ENCODE results near the gene UPF2.

The UPF2 gene

GRCh38 chr10:11961771-11962170 lies 80.8 kb downstream of the UPF2 start:
- ATAC-seq, result no peak

DNA sequence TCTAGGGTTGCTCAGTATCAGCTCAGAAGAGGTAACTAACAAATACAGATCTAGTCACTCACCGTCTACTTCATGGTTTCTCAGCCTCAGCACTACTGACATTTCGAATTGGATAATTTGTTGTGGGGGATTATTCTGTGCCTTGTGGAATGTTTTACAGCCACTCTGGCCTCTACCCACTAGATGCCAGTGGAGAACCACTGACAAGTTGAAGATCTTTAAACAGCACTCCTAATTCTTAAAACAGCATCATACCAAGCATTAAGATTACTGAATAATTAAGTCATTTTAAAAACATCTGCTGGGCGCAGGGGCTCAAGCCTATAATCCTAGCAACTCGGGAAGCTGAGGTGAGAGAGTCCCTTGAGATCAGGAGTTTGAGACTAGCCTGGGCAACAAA lies 82.6 kb downstream of the UPF2 start:
- no peak for ATAC-seq
- TF ChIP-seq CSDC2 (CRISPR knock-in tag; IDR thresholded peaks at IDR 0.05) (no peak), ISL1 (CRISPR knock-in tag; IDR thresholded peaks at IDR 0.05) (no peak)
- TF ChIP-seq, protein P1, sequence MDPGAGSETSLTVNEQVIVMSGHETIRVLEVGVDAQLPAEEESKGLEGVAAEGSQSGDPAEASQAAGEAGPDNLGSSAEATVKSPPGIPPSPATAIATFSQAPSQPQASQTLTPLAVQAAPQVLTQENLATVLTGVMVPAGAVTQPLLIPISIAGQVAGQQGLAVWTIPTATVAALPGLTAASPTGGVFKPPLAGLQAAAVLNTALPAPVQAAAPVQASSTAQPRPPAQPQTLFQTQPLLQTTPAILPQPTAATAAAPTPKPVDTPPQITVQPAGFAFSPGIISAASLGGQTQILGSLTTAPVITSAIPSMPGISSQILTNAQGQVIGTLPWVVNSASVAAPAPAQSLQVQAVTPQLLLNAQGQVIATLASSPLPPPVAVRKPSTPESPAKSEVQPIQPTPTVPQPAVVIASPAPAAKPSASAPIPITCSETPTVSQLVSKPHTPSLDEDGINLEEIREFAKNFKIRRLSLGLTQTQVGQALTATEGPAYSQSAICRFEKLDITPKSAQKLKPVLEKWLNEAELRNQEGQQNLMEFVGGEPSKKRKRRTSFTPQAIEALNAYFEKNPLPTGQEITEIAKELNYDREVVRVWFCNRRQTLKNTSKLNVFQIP (CRISPR knock-in tag; IDR thresholded peaks at IDR 0.05; ENCODE audit: borderline replicate concordance, low read depth), result no peak

More at GRCh38 chr10:11961771-11962170, 80.8 kb downstream of the UPF2 start:
- no peak for TF ChIP-seq TSHZ2 (CRISPR knock-in tag; IDR thresholded peaks at IDR 0.05)
- no peak for TF ChIP-seq ISL1 (CRISPR knock-in tag; IDR thresholded peaks at IDR 0.05)
- no peak for TF ChIP-seq TOX (CRISPR knock-in tag; IDR thresholded peaks at IDR 0.05; ENCODE audit: borderline replicate concordance)
- no peak for TF ChIP-seq RARB (CRISPR knock-in tag; IDR thresholded peaks at IDR 0.05)
- TF ChIP-seq CSDC2 (CRISPR knock-in tag; IDR thresholded peaks at IDR 0.05), result no peak
- TF ChIP-seq ARNTL (CRISPR knock-in tag; IDR thresholded peaks at IDR 0.05; ENCODE audit: borderline replicate concordance, low read depth), result no peak
- TF ChIP-seq OSR1 (CRISPR knock-in tag; IDR thresholded peaks at IDR 0.05), result no peak
- TF ChIP-seq, protein P1 (CRISPR knock-in tag; IDR thresholded peaks at IDR 0.05; ENCODE audit: borderline replicate concordance, low read depth), result no peak
- no peak for TF ChIP-seq GLIS3 (CRISPR knock-in tag; IDR thresholded peaks at IDR 0.05)
- no peak for TF ChIP-seq ZC3H10 (CRISPR knock-in tag; IDR thresholded peaks at IDR 0.05)
- no peak for TF ChIP-seq TCF4 (CRISPR knock-in tag; IDR thresholded peaks at IDR 0.05; ENCODE audit: borderline replicate concordance)
- TF ChIP-seq ESRRG (CRISPR knock-in tag; IDR thresholded peaks at IDR 0.05), result no peak
- TF ChIP-seq ZFP30 (CRISPR knock-in tag; IDR thresholded peaks at IDR 0.05), result no peak
- no peak for TF ChIP-seq PPARA (CRISPR knock-in tag; IDR thresholded peaks at IDR 0.05; ENCODE audit: borderline replicate concordance)

GRCh38 chr10:11958956-11959355 lies 83.7 kb downstream of the UPF2 start:
- TF ChIP-seq TOX (CRISPR knock-in tag; IDR thresholded peaks at IDR 0.05; ENCODE audit: borderline replicate concordance), result no peak
- no peak for TF ChIP-seq BACH2 (CRISPR knock-in tag; IDR thresholded peaks at IDR 0.05; ENCODE audit: borderline replicate concordance)
- TF ChIP-seq CSDC2 (CRISPR knock-in tag; IDR thresholded peaks at IDR 0.05), result no peak
- TF ChIP-seq, protein P1 (CRISPR knock-in tag; IDR thresholded peaks at IDR 0.05; ENCODE audit: borderline replicate concordance, low read depth), result no peak
- no peak for TF ChIP-seq ESRRG (CRISPR knock-in tag; IDR thresholded peaks at IDR 0.05)
- TF ChIP-seq ISL1 (CRISPR knock-in tag; IDR thresholded peaks at IDR 0.05), result no peak
- no peak for TF ChIP-seq ZNF70 (CRISPR knock-in tag; IDR thresholded peaks at IDR 0.05)
- TF ChIP-seq OSR1 (CRISPR knock-in tag; IDR thresholded peaks at IDR 0.05), result no peak
- TF ChIP-seq TCF4 (CRISPR knock-in tag; IDR thresholded peaks at IDR 0.05; ENCODE audit: borderline replicate concordance), result no peak
- TF ChIP-seq ARNTL (CRISPR knock-in tag; IDR thresholded peaks at IDR 0.05; ENCODE audit: borderline replicate concordance, low read depth), result no peak
- no peak for TF ChIP-seq SNAI2 (CRISPR knock-in tag; IDR thresholded peaks at IDR 0.05)
- TF ChIP-seq TSHZ2 (CRISPR knock-in tag; IDR thresholded peaks at IDR 0.05), result no peak
- no peak for TF ChIP-seq GLIS3 (CRISPR knock-in tag; IDR thresholded peaks at IDR 0.05)
- no peak for TF ChIP-seq ZFP3 (CRISPR knock-in tag; IDR thresholded peaks at IDR 0.05)
- no peak for ATAC-seq
